ENCODE measurements around the gene OR52W1. TPM values are rescaled to one million over a fixed set of nuclear protein-coding genes. Genes with fewer than 3 reads are reported as not detected.

The OR52W1 gene
- total RNA-seq, 1 experiment from 2014 or later = not detected

DNA sequence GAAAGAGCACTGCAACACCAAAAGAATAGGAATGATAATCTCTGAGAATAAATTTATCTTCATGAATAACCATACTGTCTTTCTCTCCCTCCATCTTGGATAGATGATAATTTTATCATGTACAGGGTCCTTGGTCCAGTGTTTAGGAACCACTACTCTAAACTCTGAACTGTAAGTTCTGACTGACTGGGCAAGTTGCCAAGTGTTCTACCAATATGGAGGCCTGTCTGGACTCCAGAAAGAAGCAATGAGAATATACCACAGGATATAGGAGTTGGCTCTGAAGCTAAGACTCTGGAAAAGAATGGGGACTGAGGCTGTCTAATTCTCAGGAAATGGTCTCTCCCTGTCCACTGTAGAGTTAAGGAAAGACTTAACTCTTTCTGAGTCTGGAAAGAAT lies 33.9 kb downstream of the OR52W1 start:
- no peaks in the 10 kb centered on the region for H3K27me3 ChIP-seq (ENCODE audit: insufficient read depth, low read length)
- ChIA-PET POLR2A (no interaction called here), RAD21 (ENCODE audit: low non-redundant PET in 1 of 2, low total read pairs in 2 of 2, uncharacterized antibody in 2 of 2, unreplicated experiment in 2 of 2) (no interaction called here), CTCF (no interaction called here)
- H3K79me2 ChIP-seq (ENCODE audit: insufficient read depth, low read length) = peaks cover 60% of the 10 kb centered on the region
- peaks cover 0 to 16% of the 10 kb centered on the region in 2 experiments; a peak in 2 of 4 replicates for H3K4me1 ChIP-seq (ENCODE audit: control insufficient read depth in 1 of 2, insufficient read depth in 2 of 2, low read length in 2 of 2)
- DNase-seq (ENCODE audit: low read depth, low spot score) (no peak), ATAC-seq (no peak)
- H3K9me2 ChIP-seq (ENCODE audit: insufficient read depth) = peaks cover 6% of the 10 kb centered on the region; the same call in 1 of the 2 replicates
- TF ChIP-seq RAD21 (IDR thresholded peaks at IDR 0.05; ENCODE audit: low read depth) = no peak
- TF ChIP-seq POLR2AphosphoS5 (IDR thresholded peaks at IDR 0.05; ENCODE audit: low read depth, low read length) = no peak
- TF ChIP-seq FOSL1 (IDR thresholded peaks at IDR 0.05; ENCODE audit: low read depth) = no peak
- TF ChIP-seq CBX3 (IDR thresholded peaks at IDR 0.05; ENCODE audit: low read depth) = no peak
- TF ChIP-seq EGR1 (IDR thresholded peaks at IDR 0.05; ENCODE audit: low read depth) = no peak
- TF ChIP-seq TCF7L2 (IDR thresholded peaks at IDR 0.05; ENCODE audit: borderline replicate concordance, extremely low read depth, insufficient read depth, insufficient read length) = no peak
- TF ChIP-seq, protein P1, sequence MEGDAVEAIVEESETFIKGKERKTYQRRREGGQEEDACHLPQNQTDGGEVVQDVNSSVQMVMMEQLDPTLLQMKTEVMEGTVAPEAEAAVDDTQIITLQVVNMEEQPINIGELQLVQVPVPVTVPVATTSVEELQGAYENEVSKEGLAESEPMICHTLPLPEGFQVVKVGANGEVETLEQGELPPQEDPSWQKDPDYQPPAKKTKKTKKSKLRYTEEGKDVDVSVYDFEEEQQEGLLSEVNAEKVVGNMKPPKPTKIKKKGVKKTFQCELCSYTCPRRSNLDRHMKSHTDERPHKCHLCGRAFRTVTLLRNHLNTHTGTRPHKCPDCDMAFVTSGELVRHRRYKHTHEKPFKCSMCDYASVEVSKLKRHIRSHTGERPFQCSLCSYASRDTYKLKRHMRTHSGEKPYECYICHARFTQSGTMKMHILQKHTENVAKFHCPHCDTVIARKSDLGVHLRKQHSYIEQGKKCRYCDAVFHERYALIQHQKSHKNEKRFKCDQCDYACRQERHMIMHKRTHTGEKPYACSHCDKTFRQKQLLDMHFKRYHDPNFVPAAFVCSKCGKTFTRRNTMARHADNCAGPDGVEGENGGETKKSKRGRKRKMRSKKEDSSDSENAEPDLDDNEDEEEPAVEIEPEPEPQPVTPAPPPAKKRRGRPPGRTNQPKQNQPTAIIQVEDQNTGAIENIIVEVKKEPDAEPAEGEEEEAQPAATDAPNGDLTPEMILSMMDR (IDR thresholded peaks at IDR 0.05 in 2 of 3, conservative IDR thresholded peaks at IDR 0.05 in 1 of 3; ENCODE audit: borderline replicate concordance in 1 of 3, insufficient read depth in 1 of 3, low read depth in 2 of 3, low read length in 2 of 3) = no peak
- TF ChIP-seq, protein P2, sequence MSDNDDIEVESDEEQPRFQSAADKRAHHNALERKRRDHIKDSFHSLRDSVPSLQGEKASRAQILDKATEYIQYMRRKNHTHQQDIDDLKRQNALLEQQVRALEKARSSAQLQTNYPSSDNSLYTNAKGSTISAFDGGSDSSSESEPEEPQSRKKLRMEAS (IDR thresholded peaks at IDR 0.05) = no peak
- H3K4me3 ChIP-seq (replicated peaks in 1 of 2; ENCODE audit: low read depth in 1 of 2, low read length in 2 of 2) = 0 out of 4 replicates have a peak overlapping the region, but pooled peaks of 1 of the 2 experiments have one; percentile 97
- no peak overlapping the region for H3K9ac ChIP-seq (ENCODE audit: low read length)
- H2AFZ ChIP-seq (ENCODE audit: low read depth, low read length, poor library complexity, severe bottlenecking) = no peak overlapping the region
- no TSS peak for BruUV-seq (replicated peaks)
- no peak overlapping the region for H3K27ac ChIP-seq (ENCODE audit: low read depth, low read length)
- H3K4me2 ChIP-seq (ENCODE audit: low read length) = peak overlapping the region; percentile 83
- H4K20me1 ChIP-seq (ENCODE audit: insufficient read depth) = no peaks in the 10 kb centered on the region
- intact Hi-C loops (cut with micrococcal nuclease) = no loop called here
- H3K9me3 ChIP-seq (ENCODE audit: control insufficient read depth in 1 of 2, insufficient read depth in 1 of 2, low read depth in 1 of 2, low read length in 2 of 2) = no peaks in the 10 kb centered on the region
- no peaks in the 10 kb centered on the region for H3K36me3 ChIP-seq (ENCODE audit: control insufficient read depth in 1 of 2, insufficient read depth in 2 of 2, low read length in 2 of 2)

Data from HCT116 (cell line).